Measurements from ENCODE around the gene SMIM36.

Gene SMIM36

DNA sequence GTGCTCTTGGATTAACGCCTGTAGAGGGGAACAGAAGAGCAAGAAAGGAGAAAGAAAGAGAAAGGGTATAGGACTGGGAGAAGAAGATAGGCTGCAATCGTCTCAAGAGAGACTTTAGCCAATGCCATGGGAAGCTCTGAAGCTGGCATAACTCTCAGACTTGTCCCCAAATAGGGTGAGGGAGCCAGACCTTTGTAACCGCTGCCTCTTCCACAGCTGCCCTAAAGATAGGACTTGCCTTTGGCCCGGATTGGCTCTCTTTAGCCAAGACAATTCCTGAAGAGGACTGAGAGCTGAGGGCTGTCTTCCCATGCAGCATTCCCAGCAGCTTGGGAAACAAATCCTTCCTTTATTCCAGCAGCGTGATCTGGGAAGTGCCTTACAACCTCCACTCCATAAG is 68.8 kb downstream of the SMIM36 start:
- H3K36me3 ChIP-seq (ENCODE audit: control insufficient read depth in 1 of 2, insufficient read depth in 2 of 2, low read length in 2 of 2): no peaks in the 10 kb centered on the region
- no peaks in the 10 kb centered on the region for H3K27me3 ChIP-seq (ENCODE audit: low read depth, low read length)
- peaks cover 0 to 22% of the 10 kb centered on the region in 2 donors for H3K4me1 ChIP-seq (ENCODE audit: control insufficient read depth in 1 of 2, insufficient read depth in 2 of 2, low read length in 2 of 2)
- H3K9me3 ChIP-seq (ENCODE audit: control insufficient read depth in 1 of 2, low read length in 2 of 2): no peaks in the 10 kb centered on the region
- H3K27ac ChIP-seq (ENCODE audit: low read length): peak overlapping the region; percentile 59
- no peak overlapping the region for H3K4me3 ChIP-seq (ENCODE audit: low read depth in 1 of 2, low read length in 2 of 2)

DNA sequence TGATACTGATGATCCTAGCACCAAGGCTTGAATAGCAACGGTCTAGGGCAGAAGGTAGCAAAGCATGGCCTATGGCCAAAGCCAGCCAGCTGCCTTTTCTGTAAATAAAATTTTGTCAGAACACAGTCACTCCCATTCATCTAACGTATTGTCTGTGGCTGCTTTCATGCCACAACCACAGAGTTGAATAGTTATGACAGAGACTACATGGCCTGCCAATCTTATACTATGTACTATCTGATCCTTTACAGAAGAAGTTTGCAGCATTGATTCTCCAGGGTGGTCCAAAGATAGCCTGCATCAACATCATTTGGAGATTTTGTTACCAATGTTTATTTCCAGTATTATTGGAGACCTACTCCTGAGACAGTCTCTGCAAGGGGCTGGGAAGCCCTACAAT is 69.7 kb downstream of the SMIM36 start:
- Histone ChIP-seq H3K9me3 (ENCODE audit: control insufficient read depth in 1 of 2, low read length in 2 of 2) (no peaks in the 10 kb centered on the region), H3K27me3 (ENCODE audit: low read depth, low read length) (no peaks in the 10 kb centered on the region), H3K36me3 (ENCODE audit: control insufficient read depth in 1 of 2, insufficient read depth in 2 of 2, low read length in 2 of 2) (no peaks in the 10 kb centered on the region), H3K27ac (ENCODE audit: low read length) (peak overlapping the region; percentile 12), H3K4me1 (ENCODE audit: control insufficient read depth in 1 of 2, insufficient read depth in 2 of 2, low read length in 2 of 2) (peaks cover 0 to 27% of the 10 kb centered on the region in 2 donors), H3K4me3 (ENCODE audit: low read depth in 1 of 2, low read length in 2 of 2) (no peak overlapping the region)

DNA sequence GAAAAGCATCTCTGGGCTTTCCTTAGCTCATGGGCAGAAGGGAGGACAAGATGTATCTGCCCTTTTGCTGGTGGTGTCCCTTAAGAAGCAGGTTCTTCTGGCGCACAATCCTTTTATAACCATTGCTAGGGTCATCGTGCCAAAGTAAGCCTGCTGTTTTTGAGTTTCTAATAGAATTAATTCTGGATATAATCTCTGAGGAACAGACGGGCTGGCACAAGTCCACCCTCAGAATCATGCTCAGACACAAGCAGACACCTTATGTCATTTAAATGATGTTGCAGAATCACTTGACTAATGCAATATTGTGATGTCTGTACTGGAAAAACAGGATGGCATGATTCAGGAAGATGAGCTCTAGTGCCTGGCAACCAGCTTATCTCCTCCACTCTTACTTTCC is 70.9 kb downstream of the SMIM36 start:
- Histone ChIP-seq H3K4me3 (ENCODE audit: low read depth in 1 of 2, low read length in 2 of 2) (no peak overlapping the region), H3K27ac (ENCODE audit: low read length) (no peak overlapping the region), H3K4me1 (ENCODE audit: control insufficient read depth in 1 of 2, insufficient read depth in 2 of 2, low read length in 2 of 2) (peaks cover 0 to 24% of the 10 kb centered on the region in 2 donors), H3K9me3 (ENCODE audit: control insufficient read depth in 1 of 2, low read length in 2 of 2) (no peaks in the 10 kb centered on the region), H3K27me3 (ENCODE audit: low read depth, low read length) (no peaks in the 10 kb centered on the region), H3K36me3 (ENCODE audit: control insufficient read depth in 1 of 2, insufficient read depth in 2 of 2, low read length in 2 of 2) (no peaks in the 10 kb centered on the region)

DNA sequence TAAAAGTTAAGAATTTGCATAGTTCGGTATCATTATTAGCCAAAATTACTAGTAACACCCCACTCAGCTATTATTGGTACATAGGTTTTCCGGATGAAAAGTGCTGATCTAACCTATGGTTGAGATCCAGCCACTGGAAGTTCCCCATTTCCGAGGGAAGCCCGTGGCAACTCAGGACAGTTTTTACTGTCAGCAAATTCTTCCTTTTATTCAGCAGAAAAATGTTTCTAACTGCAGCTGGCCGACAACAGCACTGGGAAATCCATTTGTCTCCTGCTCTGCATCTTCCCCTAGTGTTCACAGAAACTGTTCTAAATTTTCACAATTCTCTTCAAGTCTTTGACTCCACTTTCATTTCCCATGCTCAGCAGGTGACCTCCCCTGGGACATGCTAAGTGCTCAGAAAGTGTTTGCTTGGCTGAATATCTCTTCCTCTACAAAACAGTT is 74.1 kb downstream of the SMIM36 start:
- no peaks in the 10 kb centered on the region for H3K27me3 ChIP-seq (ENCODE audit: low read depth, low read length)
- H3K9me3 ChIP-seq (ENCODE audit: control insufficient read depth in 1 of 2, low read length in 2 of 2): no peaks in the 10 kb centered on the region

DNA sequence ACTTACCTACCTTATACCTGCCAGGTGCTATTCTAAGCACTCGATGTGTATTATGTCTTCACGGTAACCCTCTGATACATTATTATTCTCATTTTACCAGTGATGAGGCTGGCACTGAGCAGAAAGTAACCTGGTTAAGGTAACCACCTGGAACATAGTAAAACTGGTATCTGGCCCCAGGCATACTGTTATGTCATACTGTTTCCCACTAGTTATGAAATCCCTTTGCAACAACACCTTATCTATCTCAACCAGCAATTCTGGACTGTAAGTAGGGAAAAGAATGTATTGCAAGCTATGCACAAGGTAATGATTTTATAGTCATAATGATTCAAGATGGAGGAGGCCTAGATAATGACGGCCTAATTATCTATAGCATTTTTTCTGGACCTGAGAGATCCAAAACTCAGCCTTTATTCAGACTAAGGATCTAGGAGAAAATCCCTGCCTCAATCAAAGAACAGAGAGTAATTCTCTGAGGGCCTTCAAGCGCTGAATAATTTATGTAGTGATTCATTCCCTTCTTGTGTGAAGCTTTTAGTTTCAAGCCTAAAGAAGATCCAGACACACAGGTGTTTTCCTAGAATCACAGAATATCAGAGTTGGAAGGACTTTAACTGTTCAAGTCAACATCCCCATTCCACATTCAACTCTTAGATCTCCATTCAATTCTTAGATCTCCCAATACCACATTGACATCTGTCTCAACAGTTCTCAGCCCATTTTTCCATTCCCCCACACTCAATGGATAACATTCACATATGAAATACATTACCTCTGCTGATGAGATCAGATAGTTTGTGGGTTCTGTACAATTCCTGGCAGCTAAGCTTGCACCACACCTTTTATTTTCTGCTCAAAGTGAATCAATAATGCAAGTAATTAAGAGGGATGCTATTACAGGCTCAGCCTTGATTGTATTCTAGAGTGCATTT is 74.8 kb downstream of the SMIM36 start:
- Histone ChIP-seq H3K4me1 (ENCODE audit: control insufficient read depth in 1 of 2, insufficient read depth in 2 of 2, low read length in 2 of 2) (peaks cover 9 to 24% of the 10 kb centered on the region in 2 donors), H3K9me3 (ENCODE audit: control insufficient read depth in 1 of 2, low read length in 2 of 2) (no peaks in the 10 kb centered on the region), H3K27ac (ENCODE audit: low read length) (no peak overlapping the region), H3K36me3 (ENCODE audit: control insufficient read depth in 1 of 2, insufficient read depth in 2 of 2, low read length in 2 of 2) (no peaks in the 10 kb centered on the region), H3K27me3 (ENCODE audit: low read depth, low read length) (no peaks in the 10 kb centered on the region), H3K4me3 (ENCODE audit: low read depth in 1 of 2, low read length in 2 of 2) (no peak overlapping the region)

More for the DNA sequence above, 74.1 kb downstream of the SMIM36 start:
- Histone ChIP-seq H3K36me3 (ENCODE audit: control insufficient read depth in 1 of 2, insufficient read depth in 2 of 2, low read length in 2 of 2) (no peaks in the 10 kb centered on the region), H3K27ac (ENCODE audit: low read length) (no peak overlapping the region), H3K4me1 (ENCODE audit: control insufficient read depth in 1 of 2, insufficient read depth in 2 of 2, low read length in 2 of 2) (peaks cover 9 to 26% of the 10 kb centered on the region in 2 donors), H3K4me3 (ENCODE audit: low read depth in 1 of 2, low read length in 2 of 2) (no peak overlapping the region)

DNA sequence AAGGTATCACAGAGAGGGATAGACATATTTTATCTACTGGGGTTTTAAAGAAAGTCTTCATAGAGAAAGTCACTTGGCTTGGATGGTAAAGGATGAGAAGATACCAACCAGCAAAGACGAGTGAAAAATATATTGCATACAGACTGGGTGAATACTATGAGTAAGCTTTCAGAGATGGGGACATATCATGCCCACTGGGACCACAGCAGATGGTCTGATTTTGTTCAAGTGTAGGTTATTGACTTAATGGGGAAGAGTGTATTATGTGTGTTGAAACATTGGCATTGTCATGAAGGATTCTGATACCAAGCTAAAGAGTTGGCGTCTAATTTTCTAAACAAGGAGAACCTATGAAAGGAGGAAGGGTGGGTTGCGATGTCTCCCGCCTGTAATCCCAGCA is 75.8 kb downstream of the SMIM36 start:
- H3K27me3 ChIP-seq (ENCODE audit: low read depth, low read length): no peaks in the 10 kb centered on the region
- no peaks in the 10 kb centered on the region for H3K9me3 ChIP-seq (ENCODE audit: control insufficient read depth in 1 of 2, low read length in 2 of 2)
- no peaks in the 10 kb centered on the region for H3K36me3 ChIP-seq (ENCODE audit: control insufficient read depth in 1 of 2, insufficient read depth in 2 of 2, low read length in 2 of 2)
- no peak overlapping the region for H3K27ac ChIP-seq (ENCODE audit: low read length)
- no peak overlapping the region for H3K4me3 ChIP-seq (ENCODE audit: low read depth in 1 of 2, low read length in 2 of 2)
- peaks cover 13 to 22% of the 10 kb centered on the region in 2 donors for H3K4me1 ChIP-seq (ENCODE audit: control insufficient read depth in 1 of 2, insufficient read depth in 2 of 2, low read length in 2 of 2)

DNA sequence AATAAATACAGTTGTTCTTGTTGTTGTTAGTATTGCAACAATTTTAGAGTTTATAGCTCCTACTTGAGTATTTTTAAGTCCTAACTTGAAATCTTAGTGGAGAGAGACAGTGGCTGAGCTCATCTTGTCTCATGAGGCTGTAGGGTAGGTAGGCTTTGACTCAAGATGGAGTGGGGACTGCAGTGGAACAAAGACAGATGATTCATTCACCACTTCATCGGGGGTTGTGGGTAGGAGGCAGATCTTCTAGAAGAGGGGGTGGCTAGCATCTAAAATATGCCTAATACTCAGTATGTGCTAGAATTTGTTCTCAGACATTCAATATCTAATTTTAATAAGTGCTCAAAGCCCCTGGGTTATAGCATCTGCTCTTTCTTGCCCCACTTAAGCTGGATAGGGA is 76.5 kb downstream of the SMIM36 start:
- no peak overlapping the region for H3K4me3 ChIP-seq (ENCODE audit: low read depth in 1 of 2, low read length in 2 of 2)
- no peaks in the 10 kb centered on the region for H3K36me3 ChIP-seq (ENCODE audit: control insufficient read depth in 1 of 2, insufficient read depth in 2 of 2, low read length in 2 of 2)
- H3K9me3 ChIP-seq (ENCODE audit: control insufficient read depth in 1 of 2, low read length in 2 of 2): no peaks in the 10 kb centered on the region
- peaks cover 13 to 22% of the 10 kb centered on the region in 2 donors for H3K4me1 ChIP-seq (ENCODE audit: control insufficient read depth in 1 of 2, insufficient read depth in 2 of 2, low read length in 2 of 2)
- H3K27ac ChIP-seq (ENCODE audit: low read length): no peak overlapping the region
- H3K27me3 ChIP-seq (ENCODE audit: low read depth, low read length): no peaks in the 10 kb centered on the region

DNA sequence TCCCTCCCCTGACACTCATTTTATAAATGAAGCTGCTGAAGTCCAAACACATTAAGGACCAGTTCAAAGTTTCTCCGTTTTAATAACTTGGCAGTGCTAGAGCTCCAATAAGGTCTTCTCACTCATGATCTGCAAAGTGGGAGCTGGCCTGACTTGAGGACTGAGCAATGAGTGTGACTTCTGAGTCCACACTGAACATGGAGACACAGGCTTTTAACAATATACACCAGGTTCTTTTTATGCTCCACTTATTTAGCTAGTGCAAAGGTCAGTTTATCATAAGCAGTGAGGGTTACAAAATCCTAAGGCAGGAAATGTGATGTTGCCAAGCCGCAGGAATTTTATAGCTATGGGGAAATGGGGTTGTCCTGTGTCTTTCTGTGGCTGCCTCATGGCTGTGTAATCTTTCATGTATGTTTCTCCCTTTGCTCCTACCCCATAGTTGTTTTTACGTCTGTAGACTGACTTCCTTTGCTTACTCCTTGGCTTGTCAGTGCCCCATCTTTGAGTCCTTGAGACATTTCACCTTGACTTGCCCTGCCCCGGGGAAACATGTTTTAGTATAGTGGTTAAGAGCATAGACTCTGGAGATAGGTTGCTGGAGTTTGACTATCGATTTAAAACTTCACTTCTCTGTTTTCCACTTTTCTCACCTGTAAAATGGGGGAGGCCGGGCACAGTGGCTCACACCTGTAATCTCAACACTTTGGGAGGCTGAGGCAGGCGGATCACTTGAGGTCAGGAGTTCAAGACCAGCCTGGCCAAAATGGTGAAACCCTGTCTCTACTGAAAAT is 77.4 kb downstream of the SMIM36 start:
- H3K27me3 ChIP-seq (ENCODE audit: low read depth, low read length): no peaks in the 10 kb centered on the region
- H3K9me3 ChIP-seq (ENCODE audit: control insufficient read depth in 1 of 2, low read length in 2 of 2): no peaks in the 10 kb centered on the region
- H3K27ac ChIP-seq (ENCODE audit: low read length): peak overlapping the region; percentile 68
- H3K4me3 ChIP-seq (ENCODE audit: low read depth in 1 of 2, low read length in 2 of 2): no peak overlapping the region
- peaks cover 13 to 22% of the 10 kb centered on the region in 2 donors for H3K4me1 ChIP-seq (ENCODE audit: control insufficient read depth in 1 of 2, insufficient read depth in 2 of 2, low read length in 2 of 2)
- H3K36me3 ChIP-seq (ENCODE audit: control insufficient read depth in 1 of 2, insufficient read depth in 2 of 2, low read length in 2 of 2): no peaks in the 10 kb centered on the region

DNA sequence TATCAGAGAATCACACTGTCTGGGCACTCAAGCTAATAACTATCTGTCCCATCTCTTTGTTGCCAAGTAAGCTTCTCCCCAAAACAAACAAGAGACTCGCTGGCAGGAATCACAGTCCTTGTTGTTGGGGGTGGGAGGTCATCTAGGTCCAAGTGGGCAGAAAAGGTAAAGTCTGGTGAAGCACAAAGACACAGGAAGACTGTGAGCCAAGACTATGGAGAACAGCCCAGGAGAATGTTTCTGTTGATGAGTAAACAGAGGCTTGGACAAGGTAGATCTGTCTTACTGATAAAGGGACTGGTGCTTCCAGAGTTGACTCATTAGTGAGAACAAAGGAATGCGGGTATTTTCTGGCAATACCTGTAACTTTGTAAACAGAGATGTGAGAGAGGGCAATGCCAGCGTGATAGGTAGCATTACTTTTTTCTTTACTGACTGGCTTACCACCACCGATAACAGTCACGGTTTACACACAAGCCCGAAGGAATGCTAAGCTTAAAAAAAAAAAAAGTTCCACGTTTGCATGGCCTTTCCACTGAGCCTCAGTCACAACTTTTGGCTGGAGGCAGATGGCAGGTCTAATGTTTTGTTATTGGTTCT is 78.1 kb downstream of the SMIM36 start:
- Histone ChIP-seq H3K4me1 (ENCODE audit: control insufficient read depth in 1 of 2, insufficient read depth in 2 of 2, low read length in 2 of 2) (peaks cover 13 to 22% of the 10 kb centered on the region in 2 donors), H3K4me3 (ENCODE audit: low read depth in 1 of 2, low read length in 2 of 2) (no peak overlapping the region), H3K36me3 (ENCODE audit: control insufficient read depth in 1 of 2, insufficient read depth in 2 of 2, low read length in 2 of 2) (no peaks in the 10 kb centered on the region), H3K9me3 (ENCODE audit: control insufficient read depth in 1 of 2, low read length in 2 of 2) (no peaks in the 10 kb centered on the region), H3K27ac (ENCODE audit: low read length) (peak overlapping the region; percentile 68), H3K27me3 (ENCODE audit: low read depth, low read length) (no peaks in the 10 kb centered on the region)

DNA sequence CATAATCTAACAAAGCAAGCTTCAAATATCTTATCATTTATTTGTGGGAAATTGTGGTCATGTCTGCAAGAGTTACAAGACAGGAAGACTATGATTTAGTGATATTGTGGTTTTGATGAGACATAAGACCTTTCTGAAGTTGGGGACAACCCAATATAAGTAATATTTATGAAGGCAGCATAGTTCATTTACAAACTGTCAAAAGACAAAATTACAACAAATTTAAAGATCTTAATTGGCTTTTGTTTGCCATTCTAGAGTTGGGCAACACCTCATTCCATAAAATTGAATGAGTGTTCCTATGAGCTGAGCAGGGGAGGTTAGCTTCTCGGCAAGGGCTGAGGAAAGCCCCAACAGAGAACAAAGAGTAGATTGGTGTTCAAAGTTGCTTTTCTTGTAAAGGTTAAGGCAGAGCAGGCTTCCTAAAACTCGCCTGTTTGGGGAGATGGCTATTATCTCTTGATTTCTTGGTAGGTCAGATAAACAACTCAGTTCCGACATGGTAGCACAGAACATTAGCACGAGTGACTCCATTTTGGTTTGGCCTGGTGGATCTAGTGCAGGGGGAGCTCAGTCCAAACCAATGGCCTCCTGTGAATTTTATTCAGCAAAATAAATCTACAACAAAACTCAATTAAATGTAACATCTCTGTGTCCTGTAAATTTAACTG is 78.8 kb downstream of the SMIM36 start:
- no peaks in the 10 kb centered on the region for H3K27me3 ChIP-seq (ENCODE audit: low read depth, low read length)
- H3K4me3 ChIP-seq (ENCODE audit: low read depth in 1 of 2, low read length in 2 of 2): no peak overlapping the region
- peak overlapping the region; percentile 68 for H3K27ac ChIP-seq (ENCODE audit: low read length)
- no peaks in the 10 kb centered on the region for H3K9me3 ChIP-seq (ENCODE audit: control insufficient read depth in 1 of 2, low read length in 2 of 2)
- peaks cover 13 to 22% of the 10 kb centered on the region in 2 donors for H3K4me1 ChIP-seq (ENCODE audit: control insufficient read depth in 1 of 2, insufficient read depth in 2 of 2, low read length in 2 of 2)
- no peaks in the 10 kb centered on the region for H3K36me3 ChIP-seq (ENCODE audit: control insufficient read depth in 1 of 2, insufficient read depth in 2 of 2, low read length in 2 of 2)

Measured in muscle layer of duodenum (tissue), 2 donors.